ENCODE results near the gene TUSC1.

DNA sequence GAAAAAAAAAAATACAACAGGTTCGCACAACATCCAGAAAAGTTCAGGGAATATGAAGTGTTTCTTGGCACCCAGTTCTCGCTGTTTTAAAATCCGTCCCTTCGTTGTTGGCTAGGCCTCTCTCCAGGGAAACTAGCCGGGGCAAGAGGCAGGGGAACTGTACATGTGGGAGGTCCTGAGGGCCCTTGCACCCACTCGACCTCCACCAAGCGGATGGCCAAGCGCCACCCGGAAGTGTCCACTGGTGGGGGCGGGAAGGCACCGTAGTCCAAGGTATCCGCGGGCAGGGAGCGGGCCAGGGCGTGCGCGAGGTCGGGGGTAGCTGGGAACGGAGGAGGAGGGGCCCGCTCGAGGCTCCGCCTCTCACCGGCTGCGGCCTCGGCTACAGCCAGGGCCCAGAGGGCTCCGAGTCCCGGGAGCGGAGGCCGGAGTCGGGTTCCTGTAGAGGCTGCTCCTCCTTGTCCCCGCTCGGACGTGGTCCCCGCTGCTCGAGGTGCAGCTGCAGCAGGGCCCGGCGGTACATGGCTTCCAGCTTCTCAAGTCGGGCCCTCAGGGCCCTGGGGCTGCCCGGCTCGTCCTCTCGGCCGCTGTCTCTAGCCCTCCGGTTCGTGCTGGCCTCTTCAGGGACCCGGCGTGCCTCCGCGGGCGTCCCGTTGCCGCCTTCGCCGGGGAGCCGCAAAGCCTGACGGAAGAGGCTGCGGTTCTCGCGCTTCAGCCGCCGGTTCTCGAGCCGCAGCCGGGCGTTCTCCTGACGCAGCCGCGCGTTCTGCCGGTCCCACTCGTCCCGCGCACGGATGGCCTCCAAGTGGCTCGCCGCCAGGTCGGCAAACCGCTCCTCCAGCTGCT, 720 bp downstream of the TUSC1 start:
- 0 out of 2 replicates have a peak, but pooled peaks have one; percentile 33 for TF ChIP-seq TBP (IDR thresholded peaks at IDR 0.05; ENCODE audit: low read depth, low read length)
- TF ChIP-seq TAF1 (IDR thresholded peaks at IDR 0.05; ENCODE audit: low read depth, low read length): peak; percentile 69
- TF ChIP-seq ZNF274 (IDR thresholded peaks at IDR 0.05; ENCODE audit: borderline replicate concordance, extremely low read depth, low read length): no peak
- peak; percentile 46 for TF ChIP-seq EZH2 (IDR thresholded peaks at IDR 0.05; ENCODE audit: low read depth, low read length, severe bottlenecking)
- TF ChIP-seq EP300 (IDR thresholded peaks at IDR 0.05; ENCODE audit: borderline replicate concordance in 1 of 2, low read depth in 2 of 2, low read length in 2 of 2): no peak
- TF ChIP-seq BACH1 (IDR thresholded peaks at IDR 0.05; ENCODE audit: low read length): no peak
- TF ChIP-seq FOSL1 (IDR thresholded peaks at IDR 0.05; ENCODE audit: insufficient read depth, low read depth, low read length): no peak
- TF ChIP-seq, protein P1, sequence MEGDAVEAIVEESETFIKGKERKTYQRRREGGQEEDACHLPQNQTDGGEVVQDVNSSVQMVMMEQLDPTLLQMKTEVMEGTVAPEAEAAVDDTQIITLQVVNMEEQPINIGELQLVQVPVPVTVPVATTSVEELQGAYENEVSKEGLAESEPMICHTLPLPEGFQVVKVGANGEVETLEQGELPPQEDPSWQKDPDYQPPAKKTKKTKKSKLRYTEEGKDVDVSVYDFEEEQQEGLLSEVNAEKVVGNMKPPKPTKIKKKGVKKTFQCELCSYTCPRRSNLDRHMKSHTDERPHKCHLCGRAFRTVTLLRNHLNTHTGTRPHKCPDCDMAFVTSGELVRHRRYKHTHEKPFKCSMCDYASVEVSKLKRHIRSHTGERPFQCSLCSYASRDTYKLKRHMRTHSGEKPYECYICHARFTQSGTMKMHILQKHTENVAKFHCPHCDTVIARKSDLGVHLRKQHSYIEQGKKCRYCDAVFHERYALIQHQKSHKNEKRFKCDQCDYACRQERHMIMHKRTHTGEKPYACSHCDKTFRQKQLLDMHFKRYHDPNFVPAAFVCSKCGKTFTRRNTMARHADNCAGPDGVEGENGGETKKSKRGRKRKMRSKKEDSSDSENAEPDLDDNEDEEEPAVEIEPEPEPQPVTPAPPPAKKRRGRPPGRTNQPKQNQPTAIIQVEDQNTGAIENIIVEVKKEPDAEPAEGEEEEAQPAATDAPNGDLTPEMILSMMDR (IDR thresholded peaks at IDR 0.05; ENCODE audit: control extremely low read depth in 1 of 3, insufficient read depth in 1 of 3, low read depth in 1 of 3, low read length in 3 of 3): no peak
- TF ChIP-seq SP2 (IDR thresholded peaks at IDR 0.05; ENCODE audit: low read length): no peak
- TF ChIP-seq ATF2 (IDR thresholded peaks at IDR 0.05; ENCODE audit: low read length): no peak
- no peak for TF ChIP-seq RFX5 (IDR thresholded peaks at IDR 0.05; ENCODE audit: borderline replicate concordance, low read depth, low read length)
- TF ChIP-seq HDAC2 (IDR thresholded peaks at IDR 0.05; ENCODE audit: borderline replicate concordance in 1 of 2, low read depth in 2 of 2, low read length in 2 of 2): no peak
- TF ChIP-seq NANOG (IDR thresholded peaks at IDR 0.05; ENCODE audit: insufficient read depth, low read depth, low read length, poor library complexity, severe bottlenecking): no peak
